Measurements from ENCODE around the gene FHAD1.

The FHAD1 gene

DNA sequence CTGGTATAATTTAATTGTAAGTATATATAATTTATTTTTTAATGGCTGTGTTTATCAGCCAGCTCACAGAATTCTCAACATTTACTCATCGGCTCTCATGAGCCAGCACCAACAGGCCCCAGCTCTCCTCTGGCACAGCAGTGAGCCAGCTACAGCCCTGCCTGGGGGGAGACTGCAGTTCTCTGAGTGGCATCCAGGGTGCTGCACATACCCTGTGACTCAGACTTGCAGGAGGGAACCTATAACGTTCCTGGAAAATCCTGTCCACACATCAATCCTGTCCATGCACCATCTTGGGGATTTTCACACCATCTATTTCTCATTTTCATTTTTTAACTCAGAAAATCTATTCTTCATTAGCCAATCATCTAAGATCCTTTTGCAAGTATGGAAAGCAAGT is 36.5 kb downstream of the FHAD1 start:
- Histone ChIP-seq H3K4me2 (ENCODE audit: low read length) (no peak overlapping the region), H3K27ac (ENCODE audit: low read depth, low read length, poor library complexity, severe bottlenecking) (no peak overlapping the region), H3K27me3 (ENCODE audit: insufficient read depth, low read length) (peaks cover 5% of the 10 kb centered on the region; the same call in 1 of the 2 replicates), H3F3A (ENCODE audit: insufficient read depth, low read length) (no peaks in the 10 kb centered on the region), H3K9ac (ENCODE audit: low read length) (no peak overlapping the region), H2AFZ (ENCODE audit: low read length) (no peak overlapping the region), H3K4me1 (ENCODE audit: insufficient read depth, low read length, severe bottlenecking) (no peaks in the 10 kb centered on the region), H3K9me2 (ENCODE audit: low read depth, low read length) (no peaks in the 10 kb centered on the region), H3K4me3 (ENCODE audit: low read depth, low read length, poor library complexity, severe bottlenecking) (no peak overlapping the region), H3K9me3 (ENCODE audit: low read length) (no peaks in the 10 kb centered on the region), H3K36me3 (ENCODE audit: insufficient read depth, low read length) (no peaks in the 10 kb centered on the region), H3K79me2 (ENCODE audit: insufficient read depth, low read length) (no peaks in the 10 kb centered on the region), H4K20me1 (ENCODE audit: insufficient read depth, low read length) (no peaks in the 10 kb centered on the region)
- TF ChIP-seq EZH2 (IDR thresholded peaks at IDR 0.05; ENCODE audit: borderline replicate concordance, low read length) = no peak
- TF ChIP-seq, protein P1, sequence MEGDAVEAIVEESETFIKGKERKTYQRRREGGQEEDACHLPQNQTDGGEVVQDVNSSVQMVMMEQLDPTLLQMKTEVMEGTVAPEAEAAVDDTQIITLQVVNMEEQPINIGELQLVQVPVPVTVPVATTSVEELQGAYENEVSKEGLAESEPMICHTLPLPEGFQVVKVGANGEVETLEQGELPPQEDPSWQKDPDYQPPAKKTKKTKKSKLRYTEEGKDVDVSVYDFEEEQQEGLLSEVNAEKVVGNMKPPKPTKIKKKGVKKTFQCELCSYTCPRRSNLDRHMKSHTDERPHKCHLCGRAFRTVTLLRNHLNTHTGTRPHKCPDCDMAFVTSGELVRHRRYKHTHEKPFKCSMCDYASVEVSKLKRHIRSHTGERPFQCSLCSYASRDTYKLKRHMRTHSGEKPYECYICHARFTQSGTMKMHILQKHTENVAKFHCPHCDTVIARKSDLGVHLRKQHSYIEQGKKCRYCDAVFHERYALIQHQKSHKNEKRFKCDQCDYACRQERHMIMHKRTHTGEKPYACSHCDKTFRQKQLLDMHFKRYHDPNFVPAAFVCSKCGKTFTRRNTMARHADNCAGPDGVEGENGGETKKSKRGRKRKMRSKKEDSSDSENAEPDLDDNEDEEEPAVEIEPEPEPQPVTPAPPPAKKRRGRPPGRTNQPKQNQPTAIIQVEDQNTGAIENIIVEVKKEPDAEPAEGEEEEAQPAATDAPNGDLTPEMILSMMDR (IDR thresholded peaks at IDR 0.05; ENCODE audit: low read length) = no peak

DNA sequence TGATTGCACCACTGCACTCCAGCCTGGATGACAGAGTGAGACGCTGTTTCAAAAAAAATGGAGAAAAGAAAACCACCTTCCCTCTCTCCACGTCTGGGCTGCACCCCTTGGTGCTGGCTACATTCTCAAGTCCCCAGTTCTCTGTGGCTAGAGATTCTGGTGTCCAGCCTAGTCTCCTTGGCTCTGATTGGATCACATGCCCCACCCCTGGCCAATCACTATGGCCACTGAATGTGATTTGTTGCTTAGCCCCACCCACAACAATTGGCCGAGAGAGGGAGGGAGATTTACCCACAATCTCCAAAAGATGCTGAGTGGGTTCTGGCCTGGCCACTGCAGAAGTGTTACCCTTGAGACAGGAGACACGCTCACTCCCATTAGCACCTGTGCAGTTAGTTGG is 39.4 kb downstream of the FHAD1 start:
- Histone ChIP-seq H3K9ac (ENCODE audit: low read length) (no peak overlapping the region), H3K4me1 (ENCODE audit: insufficient read depth, low read length, severe bottlenecking) (no peaks in the 10 kb centered on the region), H3K9me2 (ENCODE audit: low read depth, low read length) (no peaks in the 10 kb centered on the region), H3F3A (ENCODE audit: insufficient read depth, low read length) (no peaks in the 10 kb centered on the region), H3K79me2 (ENCODE audit: insufficient read depth, low read length) (no peaks in the 10 kb centered on the region), H3K4me2 (ENCODE audit: low read length) (no peak overlapping the region), H3K36me3 (ENCODE audit: insufficient read depth, low read length) (no peaks in the 10 kb centered on the region), H3K27me3 (ENCODE audit: insufficient read depth, low read length) (no peaks in the 10 kb centered on the region), H3K27ac (ENCODE audit: low read depth, low read length, poor library complexity, severe bottlenecking) (no peak overlapping the region), H3K9me3 (ENCODE audit: low read length) (no peaks in the 10 kb centered on the region), H2AFZ (ENCODE audit: low read length) (no peak overlapping the region), H3K4me3 (ENCODE audit: low read depth, low read length, poor library complexity, severe bottlenecking) (no peak overlapping the region), H4K20me1 (ENCODE audit: insufficient read depth, low read length) (no peaks in the 10 kb centered on the region)
- no peak for TF ChIP-seq EZH2 (IDR thresholded peaks at IDR 0.05; ENCODE audit: borderline replicate concordance, low read length)
- TF ChIP-seq, protein P1 (IDR thresholded peaks at IDR 0.05; ENCODE audit: low read length) = no peak

DNA sequence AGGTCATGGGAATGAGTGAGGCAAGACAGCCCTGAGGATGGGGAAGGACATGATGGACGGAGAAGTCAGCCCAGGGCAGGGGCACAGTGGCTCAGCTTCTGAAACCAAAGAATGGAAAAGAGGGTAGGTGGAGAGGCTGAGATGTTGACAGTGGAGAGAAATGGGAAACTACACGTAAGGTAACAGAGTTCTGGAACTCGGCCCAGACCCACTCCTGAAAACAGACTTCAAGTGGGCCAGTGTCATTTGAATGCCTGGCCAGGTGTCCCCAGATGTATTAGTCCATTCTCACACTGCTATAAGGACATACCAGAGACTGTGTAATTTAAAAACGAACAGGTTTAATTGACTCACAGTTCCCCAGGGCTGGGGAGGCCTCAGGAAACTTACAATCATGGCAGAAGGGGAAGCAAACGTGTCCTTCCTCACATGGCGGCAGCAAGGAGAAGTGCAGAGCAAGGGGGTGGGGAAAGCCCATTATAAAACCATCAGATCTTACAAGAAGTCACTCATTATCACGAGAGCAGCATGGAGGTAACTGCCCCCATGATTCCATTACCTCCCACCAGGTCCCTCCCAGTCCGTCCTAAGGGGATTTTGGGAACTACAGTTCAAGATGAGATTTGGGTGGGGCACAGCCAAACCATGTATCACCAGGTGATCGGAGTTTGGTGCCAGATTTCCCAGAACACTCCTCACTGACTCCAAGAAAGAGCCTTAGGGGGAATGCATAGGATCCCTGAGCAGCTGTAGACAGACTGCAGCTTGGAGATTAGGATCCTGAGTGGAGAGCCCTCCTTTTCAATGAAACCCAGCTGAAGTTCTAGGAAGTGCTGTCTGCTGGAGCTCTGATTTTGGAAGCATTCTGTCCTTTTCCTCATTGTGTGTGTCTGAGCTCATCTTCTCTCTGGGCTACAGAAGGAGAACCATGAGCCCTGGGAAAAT is 40.3 kb downstream of the FHAD1 start:
- Histone ChIP-seq H3K4me3 (ENCODE audit: low read depth, low read length, poor library complexity, severe bottlenecking) (no peak overlapping the region), H3K9me3 (ENCODE audit: low read length) (no peaks in the 10 kb centered on the region), H3K4me1 (ENCODE audit: insufficient read depth, low read length, severe bottlenecking) (no peaks in the 10 kb centered on the region), H3K79me2 (ENCODE audit: insufficient read depth, low read length) (no peaks in the 10 kb centered on the region), H3K9me2 (ENCODE audit: low read depth, low read length) (no peaks in the 10 kb centered on the region), H3K27ac (ENCODE audit: low read depth, low read length, poor library complexity, severe bottlenecking) (no peak overlapping the region), H2AFZ (ENCODE audit: low read length) (no peak overlapping the region), H4K20me1 (ENCODE audit: insufficient read depth, low read length) (no peaks in the 10 kb centered on the region), H3F3A (ENCODE audit: insufficient read depth, low read length) (no peaks in the 10 kb centered on the region), H3K27me3 (ENCODE audit: insufficient read depth, low read length) (no peaks in the 10 kb centered on the region), H3K9ac (ENCODE audit: low read length) (no peak overlapping the region), H3K36me3 (ENCODE audit: insufficient read depth, low read length) (no peaks in the 10 kb centered on the region), H3K4me2 (ENCODE audit: low read length) (no peak overlapping the region)
- TF ChIP-seq, protein P1 (IDR thresholded peaks at IDR 0.05; ENCODE audit: low read length) = no peak
- TF ChIP-seq EZH2 (IDR thresholded peaks at IDR 0.05; ENCODE audit: borderline replicate concordance, low read length) = no peak

Measured in OCI-LY1 (cell line).